HepG2 (cell line): ENCODE data around the gene COPS7B. TPM values are rescaled to one million over a fixed set of nuclear protein-coding genes. Genes with fewer than 3 reads are reported as not detected.

ENCODE experiments used
- ATAC-seq: fragments of 200-7000 bp; cut with Tn5 transposase; 3 replicates; pipeline ENCODE4 v1.9.1; 2020; ENCODE audit warnings: mild to moderate bottlenecking, moderate library complexity
- BruUV-seq: library from RNA; stranded (reverse); fragments of 400-500 nt; replicated peaks from 2 replicates; lab custom pipeline; 2021; lab: Mats Ljungman, UMichigan
- CTCF ChIA-PET: fragments of 300-600 bp; formaldehyde crosslinking; extraction: SDS; loops from one replicate; lab custom pipeline; 2021; ENCODE audit warnings: low total read pairs, inconsistent platforms, low intra/inter-chr PET ratio; lab: Yijun Ruan, JAX
- POLR2A ChIA-PET: fragments of 350-600 bp; sonication (Branson Sonifier 250); formaldehyde crosslinking; loops from one replicate; lab custom pipeline; 2020; ENCODE audit warnings: antibody characterized with exemption, inconsistent platforms; lab: Yijun Ruan, JAX
- DNase-seq: peaks from one replicate; pipeline ENCODE4 v3.0.0-alpha.2; 2015; ENCODE audit warnings: low spot score
- FAIRE-seq: peaks from 3 replicates; lab custom pipeline; 2011; peaks lifted over from hg19 to GRCh38; lab: Jason Lieb, UNC
- H2AFZ ChIP-seq: one replicate; pipeline ENCODE4 v1.6.1; 2011; ENCODE audit warnings: low read length, inconsistent platforms
- H3K27ac ChIP-seq: fragments of 300-600 bp; 3 replicates; pipeline ENCODE4 v1.8.0; 2011; ENCODE audit warnings: mixed run types, mild to moderate bottlenecking, mixed read lengths, low read length, inconsistent platforms; ENCODE audit not compliant: insufficient read depth; ENCODE audit errors: extremely low read length
- H3K27me3 ChIP-seq, 2 experiments: fragments of 200-600 bp in 1 of 2; 2 replicates in 1 of 2; 3 replicates in 1 of 2; pipeline versions ENCODE4 v1.6.0 to v1.8.0; 2011; ENCODE audit warnings: low read length in 2 of 2, mild to moderate bottlenecking in 2 of 2, moderate library complexity in 2 of 2, inconsistent platforms in 1 of 2; ENCODE audit not compliant: insufficient read depth in 2 of 2, control insufficient read depth in 1 of 2
- H3K36me3 ChIP-seq, 2 experiments: fragments of 200-600 bp in 1 of 2; replicated peaks in 1 of 2; 2 replicates in 1 of 2; 3 replicates in 1 of 2; pipeline versions ENCODE4 v1.5.1 to v1.8.0; 2011; ENCODE audit warnings: low read length in 2 of 2, inconsistent platforms in 1 of 2; ENCODE audit not compliant: insufficient read depth in 2 of 2, control insufficient read depth in 1 of 2
- H3K4me1 ChIP-seq: 2 replicates; pipeline ENCODE4 v1.5.1; 2012; ENCODE audit warnings: low read length, inconsistent platforms; ENCODE audit not compliant: insufficient read depth
- H3K4me2 ChIP-seq: 2 replicates; pipeline ENCODE4 v1.6.0; 2011; ENCODE audit warnings: low read depth, low read length, inconsistent platforms
- H3K4me3 ChIP-seq, 3 experiments: fragments of 200-600 bp in 1 of 3; sonication (generic), shearing (Covaris generic) in 1 of 3; replicated peaks in 1 of 3; 2 replicates each; pipeline ENCODE4 v1.5.1; 2011 to 2016; ENCODE audit warnings: low read length in 3 of 3, inconsistent platforms in 2 of 3, low read depth in 2 of 3, mild to moderate bottlenecking in 2 of 3, control low read depth in 1 of 3, mixed read lengths in 1 of 3; ENCODE audit not compliant: insufficient read depth in 1 of 3
- H3K79me2 ChIP-seq: one replicate; pipeline ENCODE4 v1.6.1; 2011; ENCODE audit warnings: low read length, inconsistent platforms; ENCODE audit not compliant: insufficient read depth
- H3K9ac ChIP-seq: 2 replicates; pipeline ENCODE4 v1.6.0; 2011; ENCODE audit warnings: mild to moderate bottlenecking, low read depth, low read length, inconsistent platforms; ENCODE audit not compliant: insufficient read depth
- H3K9me3 ChIP-seq: 2 replicates; pipeline ENCODE4 v1.5.1; 2012; ENCODE audit warnings: mild to moderate bottlenecking, low read length
- H4K20me1 ChIP-seq: 2 replicates; pipeline ENCODE4 v1.6.0; 2011; ENCODE audit warnings: inconsistent platforms, mild to moderate bottlenecking, low read length, moderate library complexity; ENCODE audit not compliant: insufficient read depth
- FLYWCH1 ChIP-seq: sonication (generic); formaldehyde crosslinking; IDR thresholded peaks from 2 replicates; pipeline ENCODE4 v1.8.1; 2023; ENCODE audit warnings: mild to moderate bottlenecking, missing genetic modification reagents
- FOXM1 ChIP-seq: sonication (generic); formaldehyde crosslinking; IDR thresholded peaks from 2 replicates; pipeline ENCODE4 v1.5.0; 2020; ENCODE audit warnings: missing genetic modification reagents
- GFI1 ChIP-seq: sonication (generic); formaldehyde crosslinking; IDR thresholded peaks from 2 replicates; pipeline ENCODE4 v1.5.0; 2020; ENCODE audit warnings: missing genetic modification reagents, mild to moderate bottlenecking, borderline replicate concordance
- MAFK ChIP-seq, 2 experiments: IDR thresholded peaks in 1 of 2; conservative IDR thresholded peaks in 1 of 2; 2 replicates each; pipeline ENCODE4 v1.6.1; 2011; ENCODE audit warnings: improper control_type of control experiment in 2 of 2, low read length in 2 of 2
- NR3C1 ChIP-seq: sonication (generic); formaldehyde crosslinking; IDR thresholded peaks from 2 replicates; pipeline ENCODE4 v1.4.0; 2020; ENCODE audit warnings: missing genetic modification reagents
- PAX8 ChIP-seq: sonication (generic); formaldehyde crosslinking; IDR thresholded peaks from 2 replicates; pipeline ENCODE4 v1.8.0; 2022; ENCODE audit warnings: mild to moderate bottlenecking, missing genetic modification reagents, borderline replicate concordance
- SATB2 ChIP-seq: sonication (generic); formaldehyde crosslinking; IDR thresholded peaks from 2 replicates; pipeline ENCODE4 v1.5.0; 2020; ENCODE audit warnings: missing genetic modification reagents
- TBX3 ChIP-seq: fragments of 450-650 bp; IDR thresholded peaks from 2 replicates; pipeline ENCODE4 v1.6.1; 2017; ENCODE audit warnings: antibody characterized with exemption, mild to moderate bottlenecking, inconsistent platforms, borderline replicate concordance
- ZNF646 ChIP-seq: sonication (generic); formaldehyde crosslinking; IDR thresholded peaks from 2 replicates; pipeline ENCODE4 v1.9.0; 2021; ENCODE audit warnings: mild to moderate bottlenecking, missing genetic modification reagents
- ZSCAN29 ChIP-seq: sonication (generic); formaldehyde crosslinking; conservative IDR thresholded peaks from 2 replicates; pipeline ENCODE4 v1.4.0; 2020; ENCODE audit warnings: mild to moderate bottlenecking, missing genetic modification reagents
- WGBS: methylation state at CpG from one replicate; pipeline ENCODE4 v1.1.6; 2017; ENCODE audit warnings: low lambda C conversion rate; 5-methylcytosine and 5-hydroxymethylcytosine counted together
- in situ Hi-C: cut with HindIII; loops from 2 replicates; pipeline ENCODE4 v1.10.0; 2017; ENCODE audit warnings: low pct_unique_long_range_greater_than_20kb; ENCODE audit not compliant: extremely low pct_ligation_motif_present
- intact Hi-C: fragments of 100-400 bp; cut with micrococcal nuclease; formaldehyde crosslinking; loops from one replicate; pipeline ENCODE4 v1.10.0; 2022; ENCODE audit not compliant: unreplicated experiment
- polyA plus RNA-seq, 8 experiments: library from polyadenylated mRNA; depleted of rRNA in 3 of 8; stranded (reverse) in 7 of 8; unstranded in 1 of 8; fragments of >200 nt; fragmentation: Illumina TruSeq in 4 of 8; extraction: Trizol in 4 of 8; gene quantifications; 2 replicates each; pipeline versions ENCODE4 v1.2.1 to v1.2.3, GENCODE V29; 2011 to 2016; ENCODE audit warnings: low read depth in 4 of 8, missing spikeins in 1 of 8, mixed read lengths in 1 of 8; ENCODE audit not compliant: insufficient read depth in 1 of 8
- total RNA-seq, 5 experiments: library from RNA; depleted of rRNA; stranded (reverse); fragments of >200 nt; fragmentation: Illumina TruSeq; extraction: Trizol; gene quantifications; 2 replicates each; pipeline ENCODE4 v1.2.3, GENCODE V29; 2016; ENCODE audit warnings: low read depth in 1 of 5

Gene COPS7B
- total and polyA plus RNA-seq, 2 of the 13 experiments (the other 11 are each of a cell fraction or from before 2014, with no cell fraction given), result 30.6 to 62.7 TPM

DNA sequence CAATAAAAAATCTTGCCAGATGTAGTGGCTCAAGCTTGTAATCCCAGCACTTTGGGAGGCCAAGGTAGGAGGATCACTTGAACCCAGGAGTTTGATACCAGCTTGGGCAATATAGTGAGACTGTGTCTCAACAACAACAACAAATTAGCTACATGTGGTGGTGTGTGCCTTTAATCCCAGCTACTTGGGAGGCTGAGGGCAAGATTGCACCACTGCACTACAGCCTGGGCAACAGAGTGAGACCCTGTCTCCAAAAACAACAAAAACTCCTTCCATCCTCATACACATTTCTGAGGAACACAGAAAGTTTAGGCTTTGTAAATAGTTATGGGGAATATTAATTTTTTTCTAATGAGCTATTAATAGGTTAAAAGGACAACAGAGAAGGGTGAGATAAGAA lies 22.1 kb upstream of the COPS7B start:
- no peaks in the 10 kb centered on the region for H4K20me1 ChIP-seq
- no TSS peak for BruUV-seq
- no peak overlapping the region for H3K9ac ChIP-seq
- H3K4me2 ChIP-seq, result no peak overlapping the region
- intact Hi-C loops, result no loop called here
- POLR2A ChIA-PET, result no interaction called here
- H3K79me2 ChIP-seq, result no peaks in the 10 kb centered on the region
- no peaks in the 10 kb centered on the region for H3K9me3 ChIP-seq
- no peak overlapping the region for H2AFZ ChIP-seq
- no peak for TF ChIP-seq GFI1 (CRISPR knock-in tag)
- H3K27me3 ChIP-seq, result no peaks in the 10 kb centered on the region
- in situ Hi-C loops, result no loop called here
- ATAC-seq (no peak), FAIRE-seq (no peak), DNase-seq (no peak)
- H3K4me3 ChIP-seq, result no peak overlapping the region
- H3K4me1 ChIP-seq, result no peaks in the 10 kb centered on the region
- no peaks in the 10 kb centered on the region for H3K36me3 ChIP-seq
- H3K27ac ChIP-seq, result no peak overlapping the region
- CTCF ChIA-PET, result no interaction called here

DNA sequence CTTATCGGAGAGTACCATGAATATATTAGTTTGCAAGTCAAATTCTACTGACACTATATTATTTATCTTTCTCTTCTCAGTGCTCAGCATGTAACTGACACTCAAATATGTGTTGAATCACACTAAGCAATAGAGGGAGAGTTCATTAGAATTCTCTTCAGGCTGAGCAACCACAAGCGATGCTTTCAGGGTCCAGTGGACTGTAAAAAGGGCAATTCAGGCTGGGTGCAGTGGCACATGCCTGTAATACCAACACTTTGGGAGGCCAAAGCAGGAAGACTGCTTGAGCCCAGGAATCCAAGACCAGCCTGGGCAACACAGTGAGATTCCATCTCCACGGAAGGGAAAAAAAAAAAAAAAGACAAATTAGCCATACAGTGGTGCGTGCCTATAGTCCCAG lies 21.5 kb upstream of the COPS7B start:
- H3K9ac ChIP-seq, result no peak overlapping the region
- H3K4me1 ChIP-seq, result no peaks in the 10 kb centered on the region
- DNase-seq (no peak), ATAC-seq (no peak), FAIRE-seq (no peak)
- 89% methylated on average over 4 of the region's 4 CpGs for WGBS
- no peak overlapping the region for H3K4me2 ChIP-seq
- POLR2A ChIA-PET, result no interaction called here
- H3K36me3 ChIP-seq, result no peaks in the 10 kb centered on the region
- in situ Hi-C loops (no loop called here), intact Hi-C loops (no loop called here)
- H3K27me3 ChIP-seq, result no peaks in the 10 kb centered on the region
- no peaks in the 10 kb centered on the region for H3K9me3 ChIP-seq
- no peaks in the 10 kb centered on the region for H3K79me2 ChIP-seq
- no TSS peak for BruUV-seq
- H3K4me3 ChIP-seq, result no peak overlapping the region
- H4K20me1 ChIP-seq, result no peaks in the 10 kb centered on the region
- no peak overlapping the region for H2AFZ ChIP-seq
- H3K27ac ChIP-seq, result no peak overlapping the region
- CTCF ChIA-PET, result no interaction called here
- TF ChIP-seq ZSCAN29 (CRISPR knock-in tag), result no peak
- TF ChIP-seq TBX3, result no peak
- no peak for TF ChIP-seq PAX8
- no peak for TF ChIP-seq FLYWCH1 (CRISPR knock-in tag)
- no peak for TF ChIP-seq SATB2 (CRISPR knock-in tag)
- no peak for TF ChIP-seq ZNF646 (CRISPR knock-in tag)
- TF ChIP-seq NR3C1 (CRISPR knock-in tag), result no peak
- TF ChIP-seq FOXM1 (CRISPR knock-in tag), result no peak
- TF ChIP-seq MAFK (conservative IDR thresholded peaks at IDR 0.05 in 1 of 2, IDR thresholded peaks at IDR 0.05 in 1 of 2; ENCODE audit: low read length in 2 of 2), result no peak
